ENCODE measurements around the gene MTA3. TPM values are rescaled to one million over a fixed set of nuclear protein-coding genes. Genes with fewer than 3 reads are reported as not detected.
A peak's percentile ranks its signal among the peaks of the same experiment; 100 is the strongest.

MTA3 gene
- total and polyA plus RNA-seq, 9 of the 15 experiments (the other 6 are each of a cell fraction or from before 2014, with no cell fraction given), result 12.4 to 39.6 (median 23.5) TPM

- DNase-seq (ENCODE audit: extremely low read depth in 1 of 4, low spot score in 3 of 4) (no peak), ATAC-seq (no peak), FAIRE-seq (no peak)
- H4K20me1 ChIP-seq (replicated peaks; ENCODE audit: control insufficient read depth, insufficient read depth, low read length), result no peaks in the 10 kb centered on the region
- H3K9me3 ChIP-seq (replicated peaks; ENCODE audit: control insufficient read depth, insufficient read depth, low read depth, low read length), result 0 out of 2 replicates have a peak, but pooled peaks cover 1% of the 10 kb centered on the region
- BruUV-seq (replicated peaks), result no TSS peak
- ChIA-PET CTCF (ENCODE audit: low intra/inter-chr PET ratio) (no interaction called here), POLR2A (no interaction called here)
- no peaks in the 10 kb centered on the region for H3K27me3 ChIP-seq (ENCODE audit: control insufficient read depth in 2 of 2, insufficient read depth in 2 of 2, low read length in 2 of 2)
- intact Hi-C loops (cut with micrococcal nuclease), result no loop called here
- no peak for TF ChIP-seq ZNF766 (CRISPR knock-in tag; conservative IDR thresholded peaks at IDR 0.05)
- H3K79me2 ChIP-seq (ENCODE audit: control insufficient read depth, insufficient read depth, low read length), result no peaks in the 10 kb centered on the region
- H3K9me1 ChIP-seq (ENCODE audit: control insufficient read depth, insufficient read depth, low read length), result no peaks in the 10 kb centered on the region
- no peaks in the 10 kb centered on the region for H3K36me3 ChIP-seq (ENCODE audit: control insufficient read depth, insufficient read depth, low read length)
- WGBS (ENCODE audit: insufficient coverage, low coverage, missing lambda C conversion rate), result 85% methylated on average over 6 of the region's 6 CpGs
- H3K9ac ChIP-seq (ENCODE audit: insufficient read depth in 1 of 2, low read depth in 2 of 2, low read length in 2 of 2), result no peak overlapping the region
- H3K27ac ChIP-seq (ENCODE audit: extremely low read depth, low read depth, low read length), result no peak overlapping the region
- no peaks in the 10 kb centered on the region for H3K4me1 ChIP-seq (replicated peaks in 1 of 2; ENCODE audit: control insufficient read depth in 2 of 2, insufficient read depth in 2 of 2, low read length in 2 of 2)
- H3K4me2 ChIP-seq (ENCODE audit: insufficient read depth, low read length), result no peak overlapping the region
- in situ Hi-C loops (cut with MboI), result no loop called here
- no peak overlapping the region for H2AFZ ChIP-seq (ENCODE audit: low read depth, low read length)
- no peak overlapping the region for H3K4me3 ChIP-seq
Observed at GRCh38 chr2:42636934-42637333, 68.5 kb downstream of the MTA3 start.

- no peaks in the 10 kb centered on the region for H3K79me2 ChIP-seq (ENCODE audit: control insufficient read depth, insufficient read depth, low read length)
- no peaks in the 10 kb centered on the region for H3K4me1 ChIP-seq (replicated peaks in 1 of 2; ENCODE audit: control insufficient read depth in 2 of 2, insufficient read depth in 2 of 2, low read length in 2 of 2)
- intact Hi-C loops (cut with micrococcal nuclease), result no loop called here
- ChIA-PET CTCF (ENCODE audit: low intra/inter-chr PET ratio) (no interaction called here), POLR2A (interaction anchor here (1.1 kb wide), 1 partner anchor 25 kb away, joined by 3 read pairs; no protein-coding TSS in a partner anchor)
- no peak overlapping the region for H3K4me2 ChIP-seq (ENCODE audit: insufficient read depth, low read length)
- WGBS (ENCODE audit: insufficient coverage, low coverage, missing lambda C conversion rate), result 85% methylated on average over 7 of the region's 7 CpGs
- H3K36me3 ChIP-seq (ENCODE audit: control insufficient read depth, insufficient read depth, low read length), result no peaks in the 10 kb centered on the region
- in situ Hi-C loops (cut with MboI), result no loop called here
- H4K20me1 ChIP-seq (replicated peaks; ENCODE audit: control insufficient read depth, insufficient read depth, low read length), result no peaks in the 10 kb centered on the region
- TF ChIP-seq SMARCA5 (IDR thresholded peaks at IDR 0.05), result no peak
- TF ChIP-seq POLR2AphosphoS5 (IDR thresholded peaks at IDR 0.05; ENCODE audit: control insufficient read depth, insufficient read depth, low read depth, low read length), result no peak
- TF ChIP-seq MAFG (tag; conservative IDR thresholded peaks at IDR 0.05), result peak; percentile 56; the same call in 1 of the 2 replicates
- TF ChIP-seq ZNF316 (IDR thresholded peaks at IDR 0.05), result peak; percentile 87
- peak; percentile 52; the same call in 1 of the 2 replicates for TF ChIP-seq C11orf30 (IDR thresholded peaks at IDR 0.05; ENCODE audit: low read depth)
- TF ChIP-seq MAFK (IDR thresholded peaks at IDR 0.05; ENCODE audit: low read length), result peak; percentile 51; the same call in 1 of the 2 replicates
- peak; percentile 70; the same call in 1 of the 2 replicates for TF ChIP-seq MAFF (IDR thresholded peaks at IDR 0.05; ENCODE audit: low read length)
- BruUV-seq (replicated peaks), result no TSS peak
- FAIRE-seq, result no peak
- H2AFZ ChIP-seq (ENCODE audit: low read depth, low read length), result no peak overlapping the region
- no peaks in the 10 kb centered on the region for H3K9me1 ChIP-seq (ENCODE audit: control insufficient read depth, insufficient read depth, low read length)
- no peaks in the 10 kb centered on the region for H3K27me3 ChIP-seq (ENCODE audit: control insufficient read depth in 2 of 2, insufficient read depth in 2 of 2, low read length in 2 of 2)
- no peak for DNase-seq (ENCODE audit: extremely low read depth in 1 of 4, low spot score in 3 of 4)
- no peak overlapping the region for H3K4me3 ChIP-seq
- no peak for ATAC-seq
- H3K9me3 ChIP-seq (replicated peaks; ENCODE audit: control insufficient read depth, insufficient read depth, low read depth, low read length), result 0 out of 2 replicates have a peak, but pooled peaks cover 1% of the 10 kb centered on the region
- no peak overlapping the region for H3K9ac ChIP-seq (ENCODE audit: insufficient read depth in 1 of 2, low read depth in 2 of 2, low read length in 2 of 2)
- no peak overlapping the region for H3K27ac ChIP-seq (ENCODE audit: extremely low read depth, low read depth, low read length)
Observed at GRCh38 chr2:42638080-42638784, 69.8 kb downstream of the MTA3 start.

Measured in K562 (cell line).